GM12801 (cell line): ENCODE data around the gene MORC4.

Experiments used
- CTCF ChIP-seq: IDR thresholded peaks from one replicate; pipeline ENCODE4 v1.5.1; 2011; ENCODE audit warnings: control low read depth; ENCODE audit not compliant: insufficient read length; ENCODE audit errors: extremely low read depth

The MORC4 gene

GRCh38 chrX:106928227-106928626 is 71.8 kb downstream of the MORC4 start:
- no peak for TF ChIP-seq CTCF

- no peak for TF ChIP-seq CTCF
Observed at GRCh38 chrX:106927700-106928099, 72.3 kb downstream of the MORC4 start.

- no peak for TF ChIP-seq CTCF
Observed at GRCh38 chrX:106927023-106927422, 73.0 kb downstream of the MORC4 start.

GRCh38 chrX:106921637-106922036 is 78.4 kb downstream of the MORC4 start:
- no peak for TF ChIP-seq CTCF

- no peak for TF ChIP-seq CTCF
Observed at GRCh38 chrX:106919932-106920452, 80.0 kb downstream of the MORC4 start, which contains the start of gene CLDN2. Gene CLDN2, plus strand, starts transcription at chrX:106920402. Its CDS starts 7,827 bp downstream, at chrX:106928229.

- no peak for TF ChIP-seq CTCF
Observed at GRCh38 chrX:106917830-106918500, 82.0 kb downstream of the MORC4 start.

- no peak for TF ChIP-seq CTCF
Observed at GRCh38 chrX:106912864-106913263, 87.1 kb downstream of the MORC4 start.
